GM18499 (cell line): ENCODE measurements around the gene TBC1D30.
"Not testable (repeated sequence)": the region's sequence is repeated elsewhere in the genome, so short reads cannot be mapped to it uniquely, and the experiment has no call there.

Experiments used
- ATAC-seq: cut with Tn5 transposase; IDR thresholded peaks from one replicate; pipeline ENCODE4 v1.9.1; 2021; ENCODE audit warnings: moderate number of reproducible peaks; ENCODE audit not compliant: insufficient read depth, unreplicated experiment

Gene TBC1D30

GRCh38 chr12:64806173-64806572, 18.3 kb upstream of the TBC1D30 start:
- ATAC-seq = no peak

DNA sequence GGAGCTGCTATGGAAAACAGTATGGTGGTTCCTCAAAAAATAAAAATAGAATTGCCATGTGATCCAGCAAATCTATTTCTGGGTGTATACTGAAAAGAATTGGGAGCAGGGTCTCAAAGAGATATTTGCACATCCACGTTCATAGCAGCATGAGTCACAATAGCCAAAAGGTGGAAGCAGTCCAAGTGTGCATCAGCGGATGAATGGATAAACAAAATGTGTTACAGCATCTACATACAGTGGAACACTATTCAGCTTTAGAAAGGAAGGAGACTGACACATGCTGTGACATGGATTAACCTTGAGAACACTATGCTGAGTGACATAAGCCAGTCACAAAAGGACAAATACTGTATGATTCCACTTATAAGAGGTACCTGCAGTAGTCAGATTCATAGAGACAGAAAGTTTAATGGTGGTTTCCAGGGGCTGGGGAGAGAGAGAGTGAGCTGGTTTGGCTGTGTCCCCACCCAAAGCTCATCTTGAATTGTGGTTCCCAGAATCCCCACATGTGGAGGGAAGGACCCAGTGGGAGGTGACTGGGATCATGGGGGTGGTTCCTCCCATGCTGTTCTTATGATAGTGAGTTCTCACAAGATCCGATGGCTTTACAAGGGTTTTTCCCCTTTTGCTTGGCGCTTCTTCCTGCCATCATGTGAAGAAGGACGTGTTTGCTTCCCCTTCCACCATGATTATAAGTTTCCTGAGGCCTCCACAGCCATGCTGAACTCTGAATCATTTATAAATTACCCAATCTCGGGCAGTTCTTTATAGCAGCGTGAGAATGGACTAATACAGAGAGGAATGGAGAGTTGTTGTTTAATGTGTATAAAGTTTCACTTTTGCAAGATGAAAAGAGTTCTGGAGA, 17.6 kb upstream of the TBC1D30 start:
- ATAC-seq = no peak

- no peak for ATAC-seq
Measured at GRCh38 chr12:64808110-64808509, 16.3 kb upstream of the TBC1D30 start.

- ATAC-seq = no peak
Measured at GRCh38 chr12:64810831-64811230, 13.6 kb upstream of the TBC1D30 start.

- no peak for ATAC-seq
Measured at GRCh38 chr12:64813723-64814122, 10.7 kb upstream of the TBC1D30 start.

DNA sequence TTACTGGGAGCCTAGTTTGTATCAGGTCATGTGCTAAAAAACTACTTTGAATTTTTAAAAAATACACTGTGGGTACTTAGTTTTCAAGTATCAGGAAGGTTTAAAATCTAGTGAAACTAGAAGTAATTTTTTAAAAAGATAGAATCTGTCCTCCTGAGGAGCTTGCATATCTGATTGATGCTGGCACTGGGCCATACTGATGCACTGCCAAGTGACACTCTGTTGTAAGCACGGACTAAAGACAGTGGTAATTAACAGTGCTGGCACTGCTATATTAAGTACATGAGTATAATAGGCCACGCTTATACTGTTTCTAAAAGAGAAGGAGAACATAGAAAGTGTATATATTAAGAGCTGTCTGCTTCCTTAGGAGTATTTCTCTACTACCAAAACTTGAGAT, 10.0 kb upstream of the TBC1D30 start:
- no peak for ATAC-seq

DNA sequence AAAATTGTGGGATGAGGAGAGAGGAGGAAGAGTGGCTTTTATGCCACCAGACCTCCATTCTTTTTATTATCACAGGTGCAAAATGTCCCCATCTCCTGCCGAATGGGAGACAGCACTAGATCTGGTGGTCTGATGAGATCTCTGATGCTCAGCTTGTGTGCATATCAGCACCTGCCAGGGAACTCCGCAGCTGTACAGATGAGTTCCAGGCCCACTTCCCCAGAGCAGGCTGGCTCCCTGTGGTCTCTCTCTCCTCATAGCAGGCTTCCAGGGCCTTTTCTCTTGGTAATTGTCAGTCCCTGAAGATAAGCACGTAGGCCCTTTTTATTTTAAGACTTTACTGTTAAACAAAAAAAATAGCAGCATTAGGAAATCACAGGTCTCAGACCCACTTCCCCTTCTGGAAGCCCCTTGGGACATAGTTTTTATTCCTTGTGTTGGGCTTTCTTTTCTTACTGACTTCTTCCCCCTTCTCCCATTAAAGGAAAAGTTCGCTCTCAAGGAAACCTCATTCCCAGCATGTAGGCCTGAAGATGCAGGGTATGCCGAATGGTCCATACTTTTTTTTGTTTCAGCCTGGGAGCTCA, 4.5 kb upstream of the TBC1D30 start:
- ATAC-seq = no peak

- ATAC-seq = no peak
Measured at GRCh38 chr12:64820593-64820992, 3.9 kb upstream of the TBC1D30 start.

DNA sequence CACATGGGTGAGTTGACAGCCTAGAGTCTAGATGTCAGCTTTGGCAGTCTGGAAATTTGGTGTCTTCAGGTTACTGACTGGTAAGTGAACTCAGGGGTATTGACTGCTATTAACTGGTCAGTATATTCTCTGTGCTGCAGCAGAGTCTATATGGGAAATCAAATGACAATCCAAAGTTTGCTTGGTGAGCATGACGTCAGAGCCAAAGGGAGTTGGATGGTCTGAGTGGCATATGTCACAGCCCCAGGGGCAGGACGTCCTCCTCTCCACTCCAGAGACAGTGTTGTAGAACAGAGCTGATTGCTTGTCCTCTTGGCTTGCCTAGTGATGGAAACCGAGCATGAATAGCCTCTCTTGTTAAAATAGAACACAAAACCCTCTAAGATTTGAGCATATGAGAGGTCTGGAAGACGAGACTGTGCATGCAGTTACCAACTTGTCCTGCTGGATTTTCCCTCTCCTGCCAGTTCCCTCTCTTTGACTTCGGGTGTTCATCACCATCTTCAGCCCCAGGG, 3.3 kb upstream of the TBC1D30 start:
- ATAC-seq = no peak

DNA sequence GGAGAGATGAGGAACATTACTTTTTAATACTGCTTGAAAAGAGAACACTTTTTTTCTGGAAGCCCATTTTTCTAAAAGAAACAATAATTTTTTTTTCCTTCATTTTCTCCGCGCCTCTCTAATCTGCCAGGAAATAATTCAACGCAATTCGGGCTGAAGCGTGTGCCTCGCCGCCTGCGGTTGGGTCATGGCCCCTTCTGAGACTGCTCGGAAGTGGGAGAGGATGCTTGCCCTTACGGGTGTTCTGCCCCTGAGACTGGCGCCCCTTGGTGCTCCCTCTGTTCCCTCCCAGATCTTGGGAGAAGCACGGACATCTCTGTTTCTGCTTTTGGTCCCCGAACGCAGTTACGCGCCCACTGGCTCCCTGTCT, 332 bp upstream of the TBC1D30 start:
- ATAC-seq = no peak

GRCh38 chr12:64825143-64826021, 935 bp downstream of the TBC1D30 start:
- no peak for ATAC-seq

DNA sequence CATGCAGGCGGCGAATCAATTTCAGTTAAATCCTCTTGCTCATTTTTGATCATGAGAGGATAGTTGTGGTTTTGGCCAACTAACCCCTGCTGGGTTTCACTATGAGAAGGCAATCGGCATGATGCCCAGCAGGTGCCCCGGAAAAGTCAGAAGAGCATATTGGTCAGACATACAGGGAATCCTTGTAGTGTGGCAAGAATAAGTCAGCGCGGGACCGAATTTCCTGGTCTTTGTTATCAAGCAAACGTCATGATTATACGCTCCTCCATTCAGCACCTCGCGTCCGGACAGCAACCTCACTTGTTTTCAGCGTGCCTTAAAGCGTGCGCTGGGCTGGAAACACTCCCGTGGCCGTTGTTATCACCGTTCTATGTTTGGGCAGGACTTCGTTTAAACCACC, 1.8 kb downstream of the TBC1D30 start:
- ATAC-seq = no peak

DNA sequence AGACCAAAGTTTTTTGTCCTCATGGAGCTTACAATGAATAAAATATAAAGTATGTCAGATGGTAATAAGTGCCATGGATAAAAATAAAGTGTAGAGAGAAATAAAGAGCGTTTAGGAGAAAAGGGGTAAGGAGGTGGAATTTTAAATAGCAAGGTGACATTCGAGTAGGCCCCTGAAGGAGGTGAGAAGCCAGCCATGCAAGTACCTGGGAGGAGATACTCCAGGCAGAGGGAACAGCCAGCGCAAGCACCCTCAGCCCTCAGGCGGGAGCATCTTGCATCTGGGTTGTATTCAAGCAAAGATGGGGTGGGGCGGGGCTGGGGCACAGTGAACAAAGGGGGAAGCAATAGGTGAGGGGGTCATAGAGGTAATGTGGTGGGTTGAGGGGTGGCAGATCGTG, 4.3 kb downstream of the TBC1D30 start:
- ATAC-seq = no peak

GRCh38 chr12:64833928-64834327, 9.5 kb downstream of the TBC1D30 start:
- ATAC-seq = no peak

GRCh38 chr12:64835901-64836300, 11.5 kb downstream of the TBC1D30 start:
- ATAC-seq = no peak

DNA sequence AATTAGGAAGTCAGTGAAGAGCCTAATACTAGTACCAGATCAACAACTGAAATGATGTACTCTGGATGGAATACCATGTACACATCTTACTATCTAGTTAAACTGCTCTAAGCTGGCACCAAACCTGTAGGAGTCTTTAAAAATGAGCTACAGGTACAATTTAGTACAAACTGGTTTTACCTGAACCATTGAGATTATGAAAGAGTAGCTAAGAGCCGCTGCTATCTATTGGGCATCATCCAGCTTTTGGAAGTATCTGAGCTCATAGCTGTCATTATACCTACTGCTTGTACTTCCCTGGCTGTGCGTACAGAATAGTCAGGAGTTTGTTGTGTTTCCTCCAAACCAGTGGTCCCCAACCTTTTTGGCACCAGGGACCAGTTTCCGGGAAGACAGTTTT, 12.4 kb downstream of the TBC1D30 start:
- no peak for ATAC-seq

- no peak for ATAC-seq
Measured at GRCh38 chr12:64837427-64837826, 13.0 kb downstream of the TBC1D30 start.

DNA sequence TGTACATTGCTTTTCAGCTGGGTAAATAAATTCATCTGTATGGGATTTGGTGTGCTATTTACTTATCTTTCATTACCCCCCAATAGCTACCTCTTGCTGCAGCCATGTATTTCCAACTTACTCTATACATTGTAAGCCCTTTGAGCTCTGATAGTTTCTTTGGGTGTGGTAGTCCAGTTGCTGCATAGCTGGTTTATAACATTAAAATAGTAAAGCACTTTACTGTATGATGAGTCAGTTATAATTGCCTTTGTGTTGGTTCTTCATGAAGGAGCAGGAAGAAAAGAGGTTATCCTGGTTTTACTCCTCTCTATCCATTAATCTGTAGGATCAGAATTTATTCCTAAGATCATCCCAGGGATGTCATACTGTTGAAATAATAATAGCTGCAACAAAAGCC, 15.7 kb downstream of the TBC1D30 start:
- ATAC-seq = no peak

- ATAC-seq = no peak
Measured at GRCh38 chr12:64840949-64841717, 16.7 kb downstream of the TBC1D30 start.

DNA sequence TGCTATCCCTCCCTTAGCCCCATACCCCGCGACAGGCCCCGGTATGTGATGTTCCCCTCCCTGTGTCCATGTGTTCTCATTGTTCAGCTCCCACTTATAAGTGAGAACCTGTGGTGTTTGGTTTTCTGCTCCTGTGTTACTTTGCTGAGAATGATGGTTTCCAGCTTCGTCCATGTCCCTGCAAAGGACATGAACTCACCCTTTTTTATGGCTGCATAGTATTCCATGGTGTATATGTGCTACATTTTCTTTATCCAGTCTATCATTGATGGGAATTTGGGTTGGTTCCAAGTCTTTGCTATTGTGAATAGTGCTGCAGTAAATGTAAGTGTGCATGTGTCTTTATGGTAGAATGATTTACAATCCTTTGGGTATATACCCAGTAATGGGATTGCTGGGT, 24.0 kb downstream of the TBC1D30 start:
- ATAC-seq = not testable (repeated sequence)
